Measurements from ENCODE around the gene PLPP3.
"Not testable (repeated sequence)": the region's sequence is repeated elsewhere in the genome, so short reads cannot be mapped to it uniquely, and the experiment has no call there.

DNA sequence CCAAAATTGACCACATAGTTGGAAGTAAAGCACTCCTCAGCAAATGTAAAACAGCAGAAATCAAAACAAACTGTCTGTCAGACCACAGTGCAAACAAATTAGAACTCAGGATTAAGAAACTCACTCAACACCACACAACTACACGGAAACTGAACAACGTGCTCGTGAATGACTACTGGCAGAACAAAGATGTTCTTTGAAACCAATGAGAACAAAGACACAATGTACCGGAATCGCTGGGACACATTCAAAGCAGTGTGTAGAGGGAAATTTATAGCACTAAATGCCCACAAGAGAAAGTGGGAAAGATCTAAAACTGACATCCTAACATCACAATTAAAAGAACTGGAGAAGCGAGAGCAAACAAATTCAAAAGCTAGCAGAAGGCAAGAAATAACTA is 31.4 kb upstream of the PLPP3 start:
- TF ChIP-seq HDAC1 (IDR thresholded peaks at IDR 0.05); ATF7 (IDR thresholded peaks at IDR 0.05); OTX1 (CRISPR knock-in tag; IDR thresholded peaks at IDR 0.05); RAD51 (IDR thresholded peaks at IDR 0.05; ENCODE audit: borderline replicate concordance, low read depth); GABPA (tag; conservative IDR thresholded peaks at IDR 0.05; ENCODE audit: low read depth); POLR2A (conservative IDR thresholded peaks at IDR 0.05); ZNF764 (CRISPR knock-in tag; IDR thresholded peaks at IDR 0.05; ENCODE audit: low read depth); POLR2G (IDR thresholded peaks at IDR 0.05; ENCODE audit: low read depth, low read length); FUS (optimal IDR thresholded peaks at IDR 0.05; ENCODE audit: low read depth, low read length); YY1 (IDR thresholded peaks at IDR 0.05; ENCODE audit: borderline replicate concordance in 1 of 3, control insufficient read depth in 1 of 3, extremely low read depth in 1 of 3, insufficient read depth in 3 of 3, insufficient read length in 1 of 3, insufficient replicate concordance in 2 of 3, low read depth in 1 of 3, low read length in 2 of 3); CREB1 (IDR thresholded peaks at IDR 0.05); CREB1 (CRISPR knock-in tag; IDR thresholded peaks at IDR 0.05): not testable (repeated sequence)
- TF ChIP-seq, protein P1, sequence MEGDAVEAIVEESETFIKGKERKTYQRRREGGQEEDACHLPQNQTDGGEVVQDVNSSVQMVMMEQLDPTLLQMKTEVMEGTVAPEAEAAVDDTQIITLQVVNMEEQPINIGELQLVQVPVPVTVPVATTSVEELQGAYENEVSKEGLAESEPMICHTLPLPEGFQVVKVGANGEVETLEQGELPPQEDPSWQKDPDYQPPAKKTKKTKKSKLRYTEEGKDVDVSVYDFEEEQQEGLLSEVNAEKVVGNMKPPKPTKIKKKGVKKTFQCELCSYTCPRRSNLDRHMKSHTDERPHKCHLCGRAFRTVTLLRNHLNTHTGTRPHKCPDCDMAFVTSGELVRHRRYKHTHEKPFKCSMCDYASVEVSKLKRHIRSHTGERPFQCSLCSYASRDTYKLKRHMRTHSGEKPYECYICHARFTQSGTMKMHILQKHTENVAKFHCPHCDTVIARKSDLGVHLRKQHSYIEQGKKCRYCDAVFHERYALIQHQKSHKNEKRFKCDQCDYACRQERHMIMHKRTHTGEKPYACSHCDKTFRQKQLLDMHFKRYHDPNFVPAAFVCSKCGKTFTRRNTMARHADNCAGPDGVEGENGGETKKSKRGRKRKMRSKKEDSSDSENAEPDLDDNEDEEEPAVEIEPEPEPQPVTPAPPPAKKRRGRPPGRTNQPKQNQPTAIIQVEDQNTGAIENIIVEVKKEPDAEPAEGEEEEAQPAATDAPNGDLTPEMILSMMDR (IDR thresholded peaks at IDR 0.05 in 2 of 3, conservative IDR thresholded peaks at IDR 0.05 in 1 of 3; ENCODE audit: insufficient read depth in 2 of 3, low read depth in 1 of 3, low read length in 3 of 3) = not testable (repeated sequence)
- TF ChIP-seq, protein P2, sequence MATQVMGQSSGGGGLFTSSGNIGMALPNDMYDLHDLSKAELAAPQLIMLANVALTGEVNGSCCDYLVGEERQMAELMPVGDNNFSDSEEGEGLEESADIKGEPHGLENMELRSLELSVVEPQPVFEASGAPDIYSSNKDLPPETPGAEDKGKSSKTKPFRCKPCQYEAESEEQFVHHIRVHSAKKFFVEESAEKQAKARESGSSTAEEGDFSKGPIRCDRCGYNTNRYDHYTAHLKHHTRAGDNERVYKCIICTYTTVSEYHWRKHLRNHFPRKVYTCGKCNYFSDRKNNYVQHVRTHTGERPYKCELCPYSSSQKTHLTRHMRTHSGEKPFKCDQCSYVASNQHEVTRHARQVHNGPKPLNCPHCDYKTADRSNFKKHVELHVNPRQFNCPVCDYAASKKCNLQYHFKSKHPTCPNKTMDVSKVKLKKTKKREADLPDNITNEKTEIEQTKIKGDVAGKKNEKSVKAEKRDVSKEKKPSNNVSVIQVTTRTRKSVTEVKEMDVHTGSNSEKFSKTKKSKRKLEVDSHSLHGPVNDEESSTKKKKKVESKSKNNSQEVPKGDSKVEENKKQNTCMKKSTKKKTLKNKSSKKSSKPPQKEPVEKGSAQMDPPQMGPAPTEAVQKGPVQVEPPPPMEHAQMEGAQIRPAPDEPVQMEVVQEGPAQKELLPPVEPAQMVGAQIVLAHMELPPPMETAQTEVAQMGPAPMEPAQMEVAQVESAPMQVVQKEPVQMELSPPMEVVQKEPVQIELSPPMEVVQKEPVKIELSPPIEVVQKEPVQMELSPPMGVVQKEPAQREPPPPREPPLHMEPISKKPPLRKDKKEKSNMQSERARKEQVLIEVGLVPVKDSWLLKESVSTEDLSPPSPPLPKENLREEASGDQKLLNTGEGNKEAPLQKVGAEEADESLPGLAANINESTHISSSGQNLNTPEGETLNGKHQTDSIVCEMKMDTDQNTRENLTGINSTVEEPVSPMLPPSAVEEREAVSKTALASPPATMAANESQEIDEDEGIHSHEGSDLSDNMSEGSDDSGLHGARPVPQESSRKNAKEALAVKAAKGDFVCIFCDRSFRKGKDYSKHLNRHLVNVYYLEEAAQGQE (IDR thresholded peaks at IDR 0.05; ENCODE audit: borderline replicate concordance) = not testable (repeated sequence)
- TF ChIP-seq, protein P2 (CRISPR knock-in tag; IDR thresholded peaks at IDR 0.05; ENCODE audit: low read depth) = not testable (repeated sequence)
- TF ChIP-seq, protein P3, sequence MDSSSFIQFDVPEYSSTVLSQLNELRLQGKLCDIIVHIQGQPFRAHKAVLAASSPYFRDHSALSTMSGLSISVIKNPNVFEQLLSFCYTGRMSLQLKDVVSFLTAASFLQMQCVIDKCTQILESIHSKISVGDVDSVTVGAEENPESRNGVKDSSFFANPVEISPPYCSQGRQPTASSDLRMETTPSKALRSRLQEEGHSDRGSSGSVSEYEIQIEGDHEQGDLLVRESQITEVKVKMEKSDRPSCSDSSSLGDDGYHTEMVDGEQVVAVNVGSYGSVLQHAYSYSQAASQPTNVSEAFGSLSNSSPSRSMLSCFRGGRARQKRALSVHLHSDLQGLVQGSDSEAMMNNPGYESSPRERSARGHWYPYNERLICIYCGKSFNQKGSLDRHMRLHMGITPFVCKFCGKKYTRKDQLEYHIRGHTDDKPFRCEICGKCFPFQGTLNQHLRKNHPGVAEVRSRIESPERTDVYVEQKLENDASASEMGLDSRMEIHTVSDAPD (CRISPR knock-in tag; IDR thresholded peaks at IDR 0.05) = not testable (repeated sequence)
